GM19468 (cell line): ENCODE measurements around the gene DPH7.
"Not testable (repeated sequence)": the region's sequence is repeated elsewhere in the genome, so short reads cannot be mapped to it uniquely, and the experiment has no call there.

Experiments
- ATAC-seq: cut with Tn5 transposase; IDR thresholded peaks from one replicate; pipeline ENCODE4 v1.9.1; 2021; ENCODE audit warnings: mild to moderate bottlenecking, moderate library complexity, moderate number of reproducible peaks; ENCODE audit not compliant: unreplicated experiment; ENCODE audit errors: extremely low read depth

Gene DPH7

GRCh38 chr9:137578518-137579258 lies at the start of gene DPH7:
Gene DPH7, minus strand, starts transcription at chr9:137578925. Its CDS starts 148 bp downstream, at chr9:137578777.
- peak; percentile 80 for ATAC-seq

- not testable (repeated sequence) for ATAC-seq
Observed at GRCh38 chr9:137627406-137627805, 48.7 kb upstream of the DPH7 start.

GRCh38 chr9:137626464-137626863 lies 47.7 kb upstream of the DPH7 start:
- no peak for ATAC-seq

- not testable (repeated sequence) for ATAC-seq
Observed at GRCh38 chr9:137622211-137622610, 43.5 kb upstream of the DPH7 start.

- no peak for ATAC-seq
Observed at GRCh38 chr9:137621131-137621757, 42.5 kb upstream of the DPH7 start.

GRCh38 chr9:137620581-137620980 lies 41.9 kb upstream of the DPH7 start:
- no peak for ATAC-seq

- no peak for ATAC-seq
Observed at GRCh38 chr9:137620048-137620405, 41.3 kb upstream of the DPH7 start.

- ATAC-seq: no peak
Observed at GRCh38 chr9:137619240-137620047, 40.7 kb upstream of the DPH7 start.

GRCh38 chr9:137618105-137619067 lies 39.7 kb upstream of the DPH7 start, which contains the start of gene EHMT1:
Gene EHMT1, plus strand, starts transcription at chr9:137619005. Its CDS starts 24 bp downstream, at chr9:137619029.
- ATAC-seq: peak; percentile 46

- ATAC-seq: no peak
Observed at GRCh38 chr9:137615387-137615871, 36.7 kb upstream of the DPH7 start.

GRCh38 chr9:137614631-137615386 lies 36.1 kb upstream of the DPH7 start:
- no peak for ATAC-seq

- no peak for ATAC-seq
Observed at GRCh38 chr9:137613738-137614523, 35.2 kb upstream of the DPH7 start.

- no peak for ATAC-seq
Observed at GRCh38 chr9:137613259-137613658, 34.5 kb upstream of the DPH7 start.

GRCh38 chr9:137612741-137613142 lies 34.0 kb upstream of the DPH7 start:
- no peak for ATAC-seq

- ATAC-seq: no peak
Observed at GRCh38 chr9:137611623-137612609, 33.2 kb upstream of the DPH7 start.

GRCh38 chr9:137610944-137611343 lies 32.2 kb upstream of the DPH7 start:
- no peak for ATAC-seq
